GM12874 (cell line): ENCODE measurements around the gene DPP7.

Source experiments
- TF ChIP-seq, protein P1 (sequence below): IDR thresholded peaks from 2 replicates; pipeline ENCODE4 v1.5.1; 2011; ENCODE audit warnings: low read depth, mild to moderate bottlenecking, control low read depth, low read length, moderate library complexity; ENCODE audit not compliant: insufficient read depth

Gene DPP7

DNA sequence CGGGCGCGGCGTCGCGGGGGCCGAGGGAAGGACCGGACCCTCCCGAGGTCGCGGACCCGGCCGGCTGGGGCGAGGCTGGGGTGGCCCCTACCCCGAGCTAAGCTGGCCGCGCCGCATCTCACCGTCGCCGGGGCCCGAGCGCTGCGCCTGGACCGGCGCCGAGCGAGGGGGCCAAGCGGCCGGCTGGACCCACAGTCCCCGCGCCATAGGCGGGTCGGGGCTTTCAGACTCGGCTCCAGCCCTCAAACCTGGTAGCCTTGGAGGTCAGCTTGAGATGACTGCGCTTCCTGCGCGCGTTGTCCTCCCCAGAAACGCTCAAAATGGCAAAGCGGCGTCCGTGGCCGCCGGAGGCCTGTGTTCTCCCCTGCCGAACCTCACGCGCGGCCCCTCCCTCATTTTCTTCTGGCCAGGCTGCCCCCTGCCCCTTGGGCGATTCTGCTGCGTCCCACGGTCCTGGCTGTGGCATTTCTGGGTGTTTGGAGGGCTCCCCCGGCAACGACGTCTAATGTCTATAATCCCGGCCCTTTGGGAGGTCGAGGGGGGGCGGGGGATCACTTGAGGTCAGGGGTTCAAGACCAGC is 15.7 kb upstream of the DPP7 start:
- TF ChIP-seq, protein P1, sequence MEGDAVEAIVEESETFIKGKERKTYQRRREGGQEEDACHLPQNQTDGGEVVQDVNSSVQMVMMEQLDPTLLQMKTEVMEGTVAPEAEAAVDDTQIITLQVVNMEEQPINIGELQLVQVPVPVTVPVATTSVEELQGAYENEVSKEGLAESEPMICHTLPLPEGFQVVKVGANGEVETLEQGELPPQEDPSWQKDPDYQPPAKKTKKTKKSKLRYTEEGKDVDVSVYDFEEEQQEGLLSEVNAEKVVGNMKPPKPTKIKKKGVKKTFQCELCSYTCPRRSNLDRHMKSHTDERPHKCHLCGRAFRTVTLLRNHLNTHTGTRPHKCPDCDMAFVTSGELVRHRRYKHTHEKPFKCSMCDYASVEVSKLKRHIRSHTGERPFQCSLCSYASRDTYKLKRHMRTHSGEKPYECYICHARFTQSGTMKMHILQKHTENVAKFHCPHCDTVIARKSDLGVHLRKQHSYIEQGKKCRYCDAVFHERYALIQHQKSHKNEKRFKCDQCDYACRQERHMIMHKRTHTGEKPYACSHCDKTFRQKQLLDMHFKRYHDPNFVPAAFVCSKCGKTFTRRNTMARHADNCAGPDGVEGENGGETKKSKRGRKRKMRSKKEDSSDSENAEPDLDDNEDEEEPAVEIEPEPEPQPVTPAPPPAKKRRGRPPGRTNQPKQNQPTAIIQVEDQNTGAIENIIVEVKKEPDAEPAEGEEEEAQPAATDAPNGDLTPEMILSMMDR = no peak

DNA sequence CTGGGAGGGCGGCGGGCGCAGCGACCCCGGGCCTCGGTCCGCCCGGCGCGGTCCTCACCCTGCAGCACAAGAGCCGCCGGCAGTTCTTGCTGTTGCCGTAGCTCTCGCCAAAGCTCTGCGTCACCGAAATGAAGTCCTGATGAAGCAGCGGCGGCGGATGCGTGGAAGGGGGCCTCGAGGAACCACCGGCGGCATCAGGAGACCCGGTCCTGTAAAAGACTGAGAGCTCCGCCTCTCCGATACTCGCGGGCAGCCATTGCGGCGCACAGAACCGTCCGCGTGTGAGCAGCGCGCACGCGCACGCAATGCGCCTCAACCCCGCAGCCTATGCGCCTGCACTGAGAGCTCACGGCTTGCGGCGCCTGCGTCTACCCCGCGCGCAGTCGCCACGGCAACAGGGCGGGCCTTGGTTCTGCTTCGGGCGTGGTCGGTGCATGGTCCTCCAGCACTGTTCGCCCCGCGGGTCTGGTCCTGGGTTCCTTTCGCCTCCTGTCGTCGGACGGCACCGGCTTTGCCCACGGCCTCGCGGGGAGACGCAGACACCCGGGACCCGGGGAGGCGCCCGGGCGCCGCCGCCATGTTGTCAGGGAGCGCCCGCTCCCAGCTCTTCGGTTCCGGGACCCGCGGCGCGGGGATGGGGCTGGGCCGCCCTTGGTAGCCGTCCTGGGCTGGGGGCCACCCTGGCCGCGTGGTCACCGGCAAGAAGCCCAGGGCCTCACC is 15.1 kb upstream of the DPP7 start:
- TF ChIP-seq, protein P1 = no peak

DNA sequence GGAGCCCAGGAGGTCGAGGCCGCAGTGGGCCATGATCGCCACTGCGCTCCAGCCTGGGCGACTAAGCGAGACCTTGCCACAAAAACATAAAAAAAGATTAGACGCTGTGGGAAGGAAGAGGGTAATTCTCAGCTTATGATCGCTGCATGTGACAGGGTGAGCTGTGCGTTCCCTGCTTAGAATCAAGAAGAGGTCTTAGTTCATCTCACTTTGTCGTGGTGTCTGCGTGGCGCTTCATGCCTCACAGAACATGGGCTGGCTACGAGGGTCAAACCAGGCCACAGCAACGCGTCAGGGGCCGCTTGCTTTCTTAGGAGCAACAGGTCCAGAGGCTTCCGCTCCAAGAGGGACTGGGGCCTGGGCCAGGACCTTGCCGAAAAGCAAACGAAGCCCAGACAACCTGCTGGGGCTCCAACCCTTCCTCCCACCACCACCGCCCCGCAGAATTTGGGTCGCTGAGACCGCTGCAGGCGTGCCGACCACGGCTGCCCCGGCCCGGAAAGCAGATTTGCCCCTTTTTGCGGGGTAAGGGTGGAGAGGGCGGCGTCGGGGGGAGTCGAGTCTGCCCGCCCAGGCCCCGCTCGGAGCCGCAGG is 14.4 kb upstream of the DPP7 start:
- TF ChIP-seq, protein P1 = no peak

DNA sequence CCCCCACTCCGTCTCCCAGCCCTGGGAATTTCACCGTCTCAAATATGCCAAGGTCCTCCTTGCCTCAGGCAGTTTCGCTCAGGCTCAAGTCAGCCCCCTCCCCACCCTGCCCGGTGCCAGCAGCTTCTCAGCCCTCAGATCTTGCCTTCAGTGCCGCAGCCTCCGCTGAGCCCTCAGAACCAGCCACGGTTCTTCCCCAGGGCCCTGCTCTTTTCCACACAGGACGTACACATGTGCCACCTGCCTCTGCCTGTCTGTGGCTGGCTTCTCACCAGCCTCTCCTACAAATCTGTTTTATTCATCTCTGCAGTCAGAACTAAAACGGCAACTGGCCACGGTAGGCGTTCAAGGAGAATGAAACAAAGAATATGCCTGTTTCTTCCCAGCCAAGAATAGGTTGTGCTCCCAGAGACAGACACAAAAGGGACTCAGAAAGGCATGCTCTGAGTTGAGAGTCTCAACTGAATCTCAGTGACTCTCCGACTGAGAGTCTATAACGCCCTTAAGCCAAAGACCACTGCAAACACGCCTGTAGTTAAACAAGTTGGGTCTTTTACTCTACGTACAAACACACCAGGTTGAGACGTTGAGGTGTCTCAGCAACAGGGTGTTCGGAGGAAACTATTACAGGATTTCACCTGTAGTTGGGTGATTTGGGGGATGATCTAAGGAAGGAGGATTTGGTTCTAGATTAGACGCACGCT is 13.8 kb upstream of the DPP7 start:
- TF ChIP-seq, protein P1 = no peak

DNA sequence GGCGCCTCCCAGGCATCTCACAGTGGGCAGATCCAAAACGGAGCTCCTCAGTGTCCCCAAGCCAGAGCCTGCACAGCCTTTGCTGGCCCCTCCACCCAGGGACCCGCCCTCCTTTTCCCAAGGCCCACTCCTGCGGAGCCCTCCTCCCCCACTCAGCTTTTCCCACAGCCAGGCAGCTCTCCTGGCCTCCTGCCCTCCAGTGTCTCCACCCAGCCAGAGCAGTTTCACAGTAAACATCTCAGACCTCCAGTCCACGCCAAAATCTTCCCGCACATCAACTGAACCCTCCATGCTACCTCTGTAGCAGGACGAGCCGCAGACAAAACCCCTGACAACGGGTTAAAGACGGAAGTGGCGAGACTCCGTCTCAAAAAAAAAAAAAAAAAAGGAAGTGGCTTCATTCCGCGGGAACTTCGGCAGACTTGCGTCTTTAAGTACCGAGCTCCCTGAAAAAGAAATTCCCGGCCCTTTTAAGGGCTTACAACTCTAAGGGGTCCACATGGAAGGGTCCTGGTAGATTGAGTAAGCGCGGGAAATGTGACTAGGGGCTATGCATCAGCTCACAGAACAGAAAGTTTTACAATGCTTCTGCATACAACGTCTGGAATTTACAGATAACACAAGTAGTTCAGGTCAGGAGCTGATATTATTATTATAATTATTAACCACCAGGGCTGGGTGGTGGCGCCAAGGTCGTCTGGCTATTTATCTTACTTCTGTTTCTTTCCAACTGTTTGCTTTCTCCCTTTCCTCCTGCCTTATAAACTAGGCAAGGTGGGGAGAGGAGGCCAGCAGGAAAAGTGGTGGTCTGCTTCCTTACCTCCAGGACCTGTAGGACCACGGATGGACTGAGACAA is 13.0 kb upstream of the DPP7 start:
- TF ChIP-seq, protein P1 = no peak

DNA sequence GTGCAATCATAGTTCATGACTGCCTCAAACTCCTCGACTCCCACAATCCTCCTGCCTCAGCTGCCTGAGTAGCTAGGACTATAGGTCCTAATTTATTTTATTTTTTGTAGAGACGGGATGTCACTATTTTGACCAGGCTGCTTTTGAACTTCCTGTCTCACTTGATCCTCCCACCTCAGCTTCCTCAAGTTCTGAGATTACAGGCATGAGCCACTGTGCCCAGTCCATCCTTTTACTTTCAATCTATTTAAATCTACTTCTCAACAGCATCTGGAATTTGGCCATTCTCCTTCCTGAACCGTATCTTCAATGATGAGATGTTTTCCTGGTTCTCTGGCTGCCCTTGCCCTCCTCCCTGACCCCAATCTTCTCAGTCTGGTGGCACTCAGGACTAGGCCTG is 12.3 kb upstream of the DPP7 start:
- TF ChIP-seq, protein P1 = no peak
